H9 (cell line): Measurements from ENCODE around the gene FAM240A. TPM values are rescaled to one million over a fixed set of nuclear protein-coding genes. Genes with fewer than 3 reads are reported as not detected.
A peak's percentile ranks its signal among the peaks of the same experiment; 100 is the strongest.

Experiments
- DNase-seq: peaks from one replicate; pipeline ENCODE4 v3.0.0-alpha.2; 2017
- H2AFZ ChIP-seq: one replicate; pipeline ENCODE4 v1.6.1; 2013; ENCODE audit warnings: mild to moderate bottlenecking, low read length, control low read depth, moderate library complexity
- H2AK5ac ChIP-seq: 2 replicates; pipeline ENCODE4 v1.6.1; 2013; ENCODE audit warnings: low read length, control low read depth, mixed read lengths; ENCODE audit not compliant: insufficient read length
- H2BK120ac ChIP-seq: one replicate; pipeline ENCODE4 v1.6.1; 2013; ENCODE audit warnings: low read depth, mild to moderate bottlenecking, low read length, control low read depth, inconsistent platforms; ENCODE audit not compliant: poor library complexity, severe bottlenecking
- H2BK12ac ChIP-seq: 2 replicates; pipeline ENCODE4 v1.6.1; 2013; ENCODE audit warnings: low read length, control low read depth, mixed read lengths, low read depth; ENCODE audit not compliant: insufficient read length
- H2BK15ac ChIP-seq: 2 replicates; pipeline ENCODE4 v1.6.1; 2013; ENCODE audit warnings: low read depth, low read length, control low read depth
- H2BK20ac ChIP-seq: one replicate; pipeline ENCODE4 v1.6.1; 2013; ENCODE audit warnings: low read depth, mild to moderate bottlenecking, low read length, control low read depth, inconsistent platforms; ENCODE audit not compliant: poor library complexity, severe bottlenecking
- H2BK5ac ChIP-seq: 2 replicates; pipeline ENCODE4 v1.6.1; 2013; ENCODE audit warnings: low read length, control low read depth, mixed read lengths; ENCODE audit not compliant: insufficient read length
- H3K14ac ChIP-seq: 2 replicates; pipeline ENCODE4 v1.6.1; 2013; ENCODE audit warnings: low read length, control low read depth; ENCODE audit not compliant: insufficient read depth
- H3K18ac ChIP-seq: 2 replicates; pipeline ENCODE4 v1.6.1; 2013; ENCODE audit warnings: low read depth, mild to moderate bottlenecking, mixed read lengths, low read length, control low read depth; ENCODE audit not compliant: insufficient read length
- H3K23ac ChIP-seq: 2 replicates; pipeline ENCODE4 v1.6.1; 2013; ENCODE audit warnings: low read length, control low read depth, mixed read lengths, low read depth; ENCODE audit not compliant: insufficient read length
- H3K23me2 ChIP-seq: 2 replicates; pipeline ENCODE4 v1.6.1; 2013; ENCODE audit warnings: low read depth, mild to moderate bottlenecking, mixed read lengths, low read length, control low read depth; ENCODE audit not compliant: insufficient read length, poor library complexity, severe bottlenecking
- H3K27ac ChIP-seq: 2 replicates; pipeline ENCODE4 v1.5.1; 2013; ENCODE audit warnings: low read length, control low read depth, mixed read lengths, low read depth; ENCODE audit not compliant: insufficient read length
- H3K27me3 ChIP-seq: 2 replicates; pipeline ENCODE4 v1.6.1; 2013; ENCODE audit warnings: low read length, control low read depth, inconsistent platforms; ENCODE audit not compliant: insufficient read depth
- H3K4ac ChIP-seq: 2 replicates; pipeline ENCODE4 v1.6.1; 2013; ENCODE audit warnings: low read depth, mild to moderate bottlenecking, control low read depth, inconsistent platforms, low read length, moderate library complexity
- H3K4me1 ChIP-seq: 2 replicates; pipeline ENCODE4 v1.6.1; 2013; ENCODE audit warnings: low read length, control low read depth, inconsistent platforms; ENCODE audit not compliant: insufficient read depth
- H3K4me2 ChIP-seq: 2 replicates; pipeline ENCODE4 v1.6.1; 2013; ENCODE audit warnings: low read length, control low read depth, mixed read lengths; ENCODE audit not compliant: insufficient read length, insufficient read depth
- H3K56ac ChIP-seq: 2 replicates; pipeline ENCODE4 v1.6.1; 2013; ENCODE audit warnings: low read depth, mild to moderate bottlenecking, mixed read lengths, low read length, control low read depth; ENCODE audit not compliant: insufficient read length
- H3K79me1 ChIP-seq: 2 replicates; pipeline ENCODE4 v1.6.1; 2013; ENCODE audit warnings: low read depth, mild to moderate bottlenecking, moderate library complexity, low read length, control low read depth, inconsistent platforms; ENCODE audit not compliant: insufficient read depth, poor library complexity, severe bottlenecking
- H3K79me2 ChIP-seq: 2 replicates; pipeline ENCODE4 v1.6.1; 2013; ENCODE audit warnings: low read length, control low read depth, inconsistent platforms; ENCODE audit not compliant: insufficient read depth
- H3K9ac ChIP-seq: 2 replicates; pipeline ENCODE4 v1.6.1; 2013; ENCODE audit warnings: low read length, control low read depth, mixed read lengths; ENCODE audit not compliant: insufficient read length; ENCODE audit errors: extremely low read depth
- H3K9me3 ChIP-seq: one replicate; pipeline ENCODE4 v1.6.1; 2013; ENCODE audit warnings: low read depth, low read length, inconsistent platforms; ENCODE audit not compliant: control insufficient read depth
- H3T11ph ChIP-seq: one replicate; pipeline ENCODE4 v1.6.1; 2013; ENCODE audit warnings: mild to moderate bottlenecking, low read length, control low read depth, inconsistent platforms
- H4K20me1 ChIP-seq: one replicate; pipeline ENCODE4 v1.6.1; 2013; ENCODE audit not compliant: control insufficient read depth, insufficient read length, insufficient read depth
- H4K5ac ChIP-seq: 2 replicates; pipeline ENCODE4 v1.6.1; 2013; ENCODE audit warnings: low read depth, mild to moderate bottlenecking, mixed read lengths, low read length, control low read depth; ENCODE audit not compliant: insufficient read length
- H4K8ac ChIP-seq: replicated peaks from 2 replicates; pipeline ENCODE4 v1.6.1; 2013; ENCODE audit warnings: low read length, control low read depth, mixed read lengths, low read depth; ENCODE audit not compliant: insufficient read length
- H4K91ac ChIP-seq: 2 replicates; pipeline ENCODE4 v1.6.1; 2013; ENCODE audit warnings: low read depth, mild to moderate bottlenecking, moderate library complexity, mixed read lengths, low read length, control low read depth; ENCODE audit not compliant: insufficient read length
- H3K27ac Mint-ChIP-seq, 3 experiments: 2 replicates in 2 of 3; 3 replicates in 1 of 3; pipeline ENCODE4 v1.8.0; 2020 to 2021; ENCODE audit warnings: mixed read lengths in 3 of 3, mild to moderate bottlenecking in 1 of 3, moderate library complexity in 1 of 3
- H3K27me3 Mint-ChIP-seq: 2 replicates; pipeline ENCODE4 v1.8.0; 2021; ENCODE audit warnings: low read depth, mild to moderate bottlenecking, moderate library complexity, mixed read lengths
- H3K36me3 Mint-ChIP-seq, 3 experiments: 2 replicates in 2 of 3; 3 replicates in 1 of 3; pipeline ENCODE4 v1.8.0; 2020 to 2021; ENCODE audit warnings: low read depth in 3 of 3, mixed read lengths in 3 of 3; ENCODE audit not compliant: insufficient read depth in 1 of 3
- H3K4me1 Mint-ChIP-seq, 2 experiments: 2 replicates each; pipeline ENCODE4 v1.8.0; 2020; ENCODE audit warnings: mixed read lengths in 2 of 2
- H3K4me3 Mint-ChIP-seq, 2 experiments: 2 replicates in 1 of 2; 3 replicates in 1 of 2; pipeline ENCODE4 v1.8.0; 2020 to 2021; ENCODE audit warnings: mild to moderate bottlenecking in 2 of 2, mixed read lengths in 2 of 2, moderate library complexity in 1 of 2
- H3K9me3 Mint-ChIP-seq, 2 experiments: 2 replicates in 1 of 2; 3 replicates in 1 of 2; pipeline ENCODE4 v1.8.0; 2020; ENCODE audit warnings: mild to moderate bottlenecking in 2 of 2, mixed read lengths in 2 of 2, moderate library complexity in 1 of 2
- WGBS: extraction: QIAGEN DNeasy Blood & Tissue Kit; methylation state at CpG from one replicate; pipeline ENCODE4 v1.1.7; 2013; ENCODE audit warnings: missing lambda C conversion rate, low lambda C conversion rate, mixed read lengths; ENCODE audit not compliant: insufficient read length; ENCODE audit errors: extremely low coverage; 5-methylcytosine and 5-hydroxymethylcytosine counted together
- total RNA-seq: library from RNA; stranded (reverse); gene quantifications from 2 replicates; pipeline ENCODE4 v1.2.1, GENCODE V29; 2021
- TF ChIP-seq, protein P1 (sequence below): fragments of 200-600 bp; sonication (generic); conservative IDR thresholded peaks from 3 replicates; pipeline ENCODE4 v1.8.0; 2021; ENCODE audit warnings: antibody characterized with exemption, mild to moderate bottlenecking

Gene FAM240A
- total RNA-seq, 1 experiment from 2014 or later = 0.11 TPM

DNA sequence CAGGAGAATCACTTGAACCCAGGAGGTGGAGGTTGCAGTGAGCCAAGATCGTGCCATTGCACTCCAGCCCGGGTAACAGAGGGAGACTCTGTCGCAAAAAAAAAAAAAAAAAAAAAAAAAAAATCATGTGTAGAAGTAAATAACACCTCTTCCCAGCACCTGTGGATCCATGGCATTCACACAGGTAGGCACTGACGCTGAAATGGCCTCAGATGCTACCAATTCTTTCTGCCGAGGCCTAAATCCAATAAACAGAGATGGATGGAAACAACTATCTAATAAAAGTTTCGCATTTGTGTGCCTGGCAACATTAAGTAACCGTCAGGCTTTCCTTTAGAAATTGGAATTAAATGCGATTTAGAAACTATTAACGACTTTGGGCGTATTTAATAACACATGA lies 35.9 kb upstream of the FAM240A start:
- H3K27me3 ChIP-seq = no peaks in the 10 kb centered on the region
- H3K4me1 Mint-ChIP-seq = peaks cover 61 to 83% of the 10 kb centered on the region in 2 experiments
- peak overlapping the region; percentile 99 for H3K27ac Mint-ChIP-seq

More for the DNA sequence above, 35.9 kb upstream of the FAM240A start:
- Mint-ChIP-seq H3K27me3 (no peaks in the 10 kb centered on the region), H3K9me3 (no peaks in the 10 kb centered on the region; a peak in 1 of 5 replicates), H3K36me3 (peaks cover 29 to 36% (median 30%) of the 10 kb centered on the region in 3 experiments), H3K4me3 (peak overlapping the region; percentile 90 to 92)
- Histone ChIP-seq H3K4me2 (peak overlapping the region; percentile 84), H3K9ac (peak overlapping the region; percentile 53), H3K9me3 (no peaks in the 10 kb centered on the region), H3K27ac (peak overlapping the region; percentile 96), H4K5ac (no peak overlapping the region), H3K14ac (no peak overlapping the region), H3K23me2 (peaks cover 27% of the 10 kb centered on the region), H4K20me1 (no peaks in the 10 kb centered on the region), H2BK12ac (no peak overlapping the region), H3K18ac (peak overlapping the region; percentile 85), H3K56ac (no peak overlapping the region), H3K4me1 (peaks cover 18% of the 10 kb centered on the region), H2BK20ac (no peak overlapping the region), H4K8ac (no peak overlapping the region), H3T11ph (no peak overlapping the region), H3K23ac (no peak overlapping the region), H2AK5ac (no peak overlapping the region), H2BK15ac (no peak overlapping the region), H4K91ac (peak overlapping the region; percentile 19), H3K79me1 (peaks cover 6% of the 10 kb centered on the region), H2BK120ac (no peak overlapping the region), H2AFZ (no peak overlapping the region), H3K4ac (no peak overlapping the region; the same call in 1 of the 2 replicates), H3K79me2 (peaks cover 23% of the 10 kb centered on the region; the same call in 1 of the 2 replicates), H2BK5ac (no peak overlapping the region)
- no CpG with 5 or more reads among the region's 10 CpGs for WGBS
- TF ChIP-seq, protein P1, sequence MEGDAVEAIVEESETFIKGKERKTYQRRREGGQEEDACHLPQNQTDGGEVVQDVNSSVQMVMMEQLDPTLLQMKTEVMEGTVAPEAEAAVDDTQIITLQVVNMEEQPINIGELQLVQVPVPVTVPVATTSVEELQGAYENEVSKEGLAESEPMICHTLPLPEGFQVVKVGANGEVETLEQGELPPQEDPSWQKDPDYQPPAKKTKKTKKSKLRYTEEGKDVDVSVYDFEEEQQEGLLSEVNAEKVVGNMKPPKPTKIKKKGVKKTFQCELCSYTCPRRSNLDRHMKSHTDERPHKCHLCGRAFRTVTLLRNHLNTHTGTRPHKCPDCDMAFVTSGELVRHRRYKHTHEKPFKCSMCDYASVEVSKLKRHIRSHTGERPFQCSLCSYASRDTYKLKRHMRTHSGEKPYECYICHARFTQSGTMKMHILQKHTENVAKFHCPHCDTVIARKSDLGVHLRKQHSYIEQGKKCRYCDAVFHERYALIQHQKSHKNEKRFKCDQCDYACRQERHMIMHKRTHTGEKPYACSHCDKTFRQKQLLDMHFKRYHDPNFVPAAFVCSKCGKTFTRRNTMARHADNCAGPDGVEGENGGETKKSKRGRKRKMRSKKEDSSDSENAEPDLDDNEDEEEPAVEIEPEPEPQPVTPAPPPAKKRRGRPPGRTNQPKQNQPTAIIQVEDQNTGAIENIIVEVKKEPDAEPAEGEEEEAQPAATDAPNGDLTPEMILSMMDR = no peak
- DNase-seq = no peak
